Prostate gland (tissue), 2 donors: ENCODE measurements around the gene SLC25A24.
"Not testable (repeated sequence)": the region's sequence is repeated elsewhere in the genome, so short reads cannot be mapped to it uniquely, and the experiment has no call there.

Experiments used
- POLR2A ChIP-seq: fragments of 450-650 bp; IDR thresholded peaks from one replicate; pipeline ENCODE4 v1.6.1; 2016; ENCODE audit warnings: antibody characterized with exemption, mild to moderate bottlenecking
- POLR2AphosphoS5 ChIP-seq: sonication (generic); formaldehyde crosslinking; IDR thresholded peaks from one replicate; pipeline ENCODE4 v1.6.1; 2017; ENCODE audit warnings: antibody characterized with exemption
- TF ChIP-seq, protein P1 (sequence below), 4 experiments: fragments of 200-600 bp in 2 of 4; fragments of 450-650 bp in 2 of 4; sonication (generic) in 2 of 4; IDR thresholded peaks; 1 replicate in 3 of 4; 2 replicates in 1 of 4; pipeline ENCODE4 v1.5.1; 2016 to 2019; ENCODE audit warnings: antibody characterized with exemption in 4 of 4, mild to moderate bottlenecking in 2 of 4, moderate library complexity in 2 of 4

DNA sequence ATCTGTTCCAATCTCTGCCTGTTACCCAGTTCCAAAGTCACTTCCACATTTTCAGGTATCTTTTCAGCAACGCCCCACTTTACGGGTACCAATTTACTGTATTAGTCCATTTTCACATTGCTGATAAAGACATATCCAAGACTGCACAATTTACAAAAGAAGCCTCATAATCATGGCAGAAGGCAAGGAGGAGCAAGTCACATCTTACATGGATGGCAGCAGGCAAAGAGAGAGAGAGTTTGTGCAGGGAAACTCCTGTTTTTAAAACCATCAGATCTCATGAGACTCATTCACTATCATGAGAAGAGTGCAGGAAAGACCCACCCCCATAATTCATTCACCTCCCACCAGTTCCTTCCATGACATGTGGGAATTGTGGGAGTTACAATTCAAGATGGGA is 67.0 kb downstream of the SLC25A24 start:
- TF ChIP-seq, protein P1, sequence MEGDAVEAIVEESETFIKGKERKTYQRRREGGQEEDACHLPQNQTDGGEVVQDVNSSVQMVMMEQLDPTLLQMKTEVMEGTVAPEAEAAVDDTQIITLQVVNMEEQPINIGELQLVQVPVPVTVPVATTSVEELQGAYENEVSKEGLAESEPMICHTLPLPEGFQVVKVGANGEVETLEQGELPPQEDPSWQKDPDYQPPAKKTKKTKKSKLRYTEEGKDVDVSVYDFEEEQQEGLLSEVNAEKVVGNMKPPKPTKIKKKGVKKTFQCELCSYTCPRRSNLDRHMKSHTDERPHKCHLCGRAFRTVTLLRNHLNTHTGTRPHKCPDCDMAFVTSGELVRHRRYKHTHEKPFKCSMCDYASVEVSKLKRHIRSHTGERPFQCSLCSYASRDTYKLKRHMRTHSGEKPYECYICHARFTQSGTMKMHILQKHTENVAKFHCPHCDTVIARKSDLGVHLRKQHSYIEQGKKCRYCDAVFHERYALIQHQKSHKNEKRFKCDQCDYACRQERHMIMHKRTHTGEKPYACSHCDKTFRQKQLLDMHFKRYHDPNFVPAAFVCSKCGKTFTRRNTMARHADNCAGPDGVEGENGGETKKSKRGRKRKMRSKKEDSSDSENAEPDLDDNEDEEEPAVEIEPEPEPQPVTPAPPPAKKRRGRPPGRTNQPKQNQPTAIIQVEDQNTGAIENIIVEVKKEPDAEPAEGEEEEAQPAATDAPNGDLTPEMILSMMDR (IDR thresholded peaks at IDR 0.05), result not testable (repeated sequence)
- TF ChIP-seq POLR2A, POLR2AphosphoS5: not testable (repeated sequence)
